HG03558 (cell line): ENCODE measurements around the gene VPS50.
"Not testable (repeated sequence)": the region's sequence is repeated elsewhere in the genome, so short reads cannot be mapped to it uniquely, and the experiment has no call there.

Experiments
- ATAC-seq: cut with Tn5 transposase; IDR thresholded peaks from one replicate; pipeline ENCODE4 v1.9.1; 2021; ENCODE audit warnings: moderate number of reproducible peaks; ENCODE audit not compliant: unreplicated experiment; ENCODE audit errors: extremely low read depth

Gene VPS50

DNA sequence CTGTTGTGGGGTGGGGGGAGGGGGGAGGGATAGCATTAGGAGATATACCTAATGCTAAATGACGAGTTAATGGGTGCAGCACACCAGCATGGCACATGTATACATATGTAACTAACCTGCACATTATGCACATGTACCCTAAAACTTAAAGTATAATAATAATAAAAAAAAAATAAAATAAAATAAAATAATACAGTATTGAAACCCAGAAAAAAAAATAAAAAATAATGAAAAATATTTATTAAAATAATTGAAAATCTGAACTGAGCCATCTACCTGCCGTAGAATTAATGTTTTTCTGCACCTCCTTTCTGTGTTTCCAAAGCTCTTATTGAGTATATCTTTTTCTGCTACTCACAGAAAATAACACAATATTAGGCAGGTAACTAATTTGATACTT lies 94.1 kb downstream of the VPS50 start:
- ATAC-seq, result not testable (repeated sequence)

- no peak for ATAC-seq
These were observed 95.0 kb downstream of the VPS50 start for GRCh38 chr7:93327006-93327633.

DNA sequence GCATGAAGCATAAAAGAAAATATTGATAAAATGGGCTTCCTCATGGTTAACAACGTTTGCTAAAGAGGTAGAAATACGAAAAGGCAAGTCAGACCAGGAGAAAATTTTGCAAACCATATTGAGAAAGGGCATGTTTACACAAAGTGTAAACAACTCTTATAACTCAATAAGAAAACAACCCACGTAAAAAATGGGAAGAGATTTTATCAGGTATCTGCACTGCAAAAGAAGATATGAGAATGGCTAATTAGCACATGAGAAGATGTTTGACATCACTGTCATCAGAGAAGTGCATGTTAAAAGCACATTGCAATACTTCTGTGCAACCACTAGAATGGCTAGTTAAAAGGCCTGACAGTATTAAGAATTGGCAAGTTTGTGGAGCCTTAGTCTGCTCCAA lies 99.5 kb downstream of the VPS50 start:
- ATAC-seq, result no peak

GRCh38 chr7:93332172-93332571 lies 100.0 kb downstream of the VPS50 start:
- no peak for ATAC-seq

DNA sequence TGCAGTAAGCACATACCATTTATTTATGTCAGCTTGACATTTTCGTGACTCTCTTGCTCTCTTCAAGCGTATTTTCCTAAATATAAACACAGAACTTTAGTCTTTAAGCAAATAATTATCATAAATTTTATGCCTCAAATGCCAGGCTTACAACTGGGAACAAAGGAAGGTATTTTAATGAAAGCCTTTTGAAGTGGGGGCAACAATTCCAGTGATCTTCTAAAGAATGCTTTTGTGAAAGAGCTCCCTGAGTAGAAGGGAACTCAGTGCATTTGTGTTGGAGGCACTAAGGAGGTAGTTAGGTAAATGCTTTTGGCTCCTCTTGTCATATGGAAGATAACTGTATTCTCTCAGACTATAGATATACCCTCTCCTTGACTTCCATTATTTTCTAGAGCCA lies 104.9 kb downstream of the VPS50 start:
- no peak for ATAC-seq

- ATAC-seq, result not testable (repeated sequence)
These were observed 110.0 kb downstream of the VPS50 start for GRCh38 chr7:93342178-93342577.

DNA sequence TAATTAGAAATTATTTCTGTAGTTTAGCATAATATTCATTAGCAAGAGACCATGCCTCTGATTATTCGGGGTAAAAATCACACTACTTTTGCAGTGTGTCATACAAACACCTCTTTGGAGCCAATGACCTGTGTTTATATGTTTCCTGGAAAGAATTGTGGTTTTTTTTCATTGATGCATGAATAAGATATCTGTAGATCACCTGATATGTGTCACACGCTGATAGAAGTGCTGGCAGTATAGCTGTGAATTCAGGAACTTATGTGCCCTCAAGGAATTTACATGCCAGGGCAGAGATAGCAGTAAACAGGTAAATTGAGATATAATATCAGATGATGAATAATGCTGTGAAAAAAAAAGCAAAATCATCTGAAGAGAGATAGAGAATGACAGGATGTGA lies 118.2 kb downstream of the VPS50 start:
- no peak for ATAC-seq

- no peak for ATAC-seq
These were observed 120.7 kb downstream of the VPS50 start for GRCh38 chr7:93352881-93353280.

GRCh38 chr7:93354815-93355214 lies 122.6 kb downstream of the VPS50 start:
- ATAC-seq, result no peak

DNA sequence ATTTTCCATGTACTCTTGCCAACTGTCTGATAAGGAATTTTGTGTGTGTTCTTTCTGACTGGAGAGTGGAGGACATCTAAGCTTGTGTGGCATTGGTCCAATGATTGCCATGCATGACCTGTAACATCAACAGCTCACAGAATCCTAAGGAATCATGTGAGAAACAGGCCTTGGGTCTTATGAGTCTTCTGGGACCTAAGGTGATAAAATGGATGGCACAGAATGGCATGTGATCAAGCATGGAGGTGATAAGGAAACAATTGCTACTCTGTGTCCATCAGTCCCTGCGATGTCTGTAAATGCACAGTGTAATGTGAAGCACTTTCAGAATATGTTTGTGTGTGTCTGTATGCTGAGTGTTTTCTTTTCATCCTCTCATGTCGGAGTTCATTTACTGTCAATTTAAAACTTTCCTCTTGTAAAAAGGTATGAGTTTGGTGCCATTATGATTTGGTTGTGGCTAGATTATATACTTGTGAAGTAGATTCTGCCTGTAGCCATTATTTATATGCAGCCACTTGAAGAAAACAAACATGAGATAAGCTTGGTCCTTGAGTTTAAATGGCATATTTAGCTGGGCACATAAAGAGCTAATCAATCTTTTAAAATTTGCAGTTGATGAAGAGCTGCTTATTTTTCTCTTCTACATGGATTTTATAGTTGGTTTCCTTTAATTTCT lies 127.5 kb downstream of the VPS50 start:
- ATAC-seq, result no peak

DNA sequence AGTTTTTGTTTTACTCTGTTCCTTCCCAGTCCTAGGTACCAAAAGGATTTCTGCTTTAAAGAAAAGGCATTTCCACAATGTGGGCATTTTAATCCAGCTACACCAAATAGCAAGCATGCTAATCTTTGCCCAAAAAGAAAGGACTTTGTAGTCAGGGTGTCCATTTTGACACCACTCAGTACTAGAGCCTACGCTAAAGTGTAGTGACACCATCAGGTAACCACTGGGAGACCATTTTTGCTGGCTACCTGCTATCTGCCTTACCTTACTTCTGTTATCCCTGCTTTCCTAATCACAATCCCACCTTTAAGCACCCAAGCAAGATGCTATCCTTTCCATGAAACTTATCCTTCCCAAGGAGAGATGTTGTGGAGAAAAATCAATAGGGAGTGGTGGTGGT lies 129.7 kb downstream of the VPS50 start:
- no peak for ATAC-seq

- ATAC-seq, result no peak
These were observed 132.6 kb downstream of the VPS50 start for GRCh38 chr7:93364806-93365205.

DNA sequence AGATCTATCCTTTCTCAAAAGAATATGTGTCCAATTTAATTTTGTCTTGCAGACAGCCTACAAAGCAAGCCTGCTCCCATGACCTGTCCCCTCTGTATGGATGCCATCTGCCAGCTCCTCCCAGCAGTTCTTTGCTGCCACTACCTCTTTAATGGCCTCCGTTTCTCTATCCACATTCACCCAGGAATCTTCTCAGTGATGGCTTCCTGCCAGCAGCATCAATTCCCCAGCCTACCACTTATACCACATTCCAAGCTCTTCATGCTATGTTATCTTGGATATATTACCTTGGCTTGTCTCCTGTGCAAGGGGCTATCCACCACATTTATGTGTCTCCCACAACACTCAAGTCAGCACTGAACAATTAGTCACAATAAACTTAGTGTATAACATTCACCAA lies 133.2 kb downstream of the VPS50 start:
- ATAC-seq, result no peak

DNA sequence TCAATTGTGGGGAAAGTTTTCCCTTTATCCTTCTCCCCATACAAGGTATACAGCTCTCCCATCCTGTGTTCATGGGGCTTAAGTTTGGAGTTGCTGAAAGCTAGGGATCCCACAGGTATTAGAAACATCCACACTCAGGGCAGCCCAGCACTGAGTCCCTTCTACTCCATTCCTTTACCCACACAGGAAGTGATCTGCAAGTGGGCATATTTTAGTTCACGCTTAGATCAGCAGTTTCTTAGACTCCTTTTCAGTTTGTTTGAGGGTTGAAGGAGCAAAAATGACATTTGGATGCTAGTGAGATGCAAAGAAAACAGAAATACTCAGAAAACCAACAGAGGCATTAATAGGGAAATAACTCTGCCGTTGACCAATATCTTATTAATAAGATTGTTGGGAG lies 134.7 kb downstream of the VPS50 start:
- ATAC-seq, result no peak

GRCh38 chr7:93367254-93367653 lies 135.1 kb downstream of the VPS50 start:
- no peak for ATAC-seq

- not testable (repeated sequence) for ATAC-seq
These were observed 138.8 kb downstream of the VPS50 start for GRCh38 chr7:93370937-93371336.

DNA sequence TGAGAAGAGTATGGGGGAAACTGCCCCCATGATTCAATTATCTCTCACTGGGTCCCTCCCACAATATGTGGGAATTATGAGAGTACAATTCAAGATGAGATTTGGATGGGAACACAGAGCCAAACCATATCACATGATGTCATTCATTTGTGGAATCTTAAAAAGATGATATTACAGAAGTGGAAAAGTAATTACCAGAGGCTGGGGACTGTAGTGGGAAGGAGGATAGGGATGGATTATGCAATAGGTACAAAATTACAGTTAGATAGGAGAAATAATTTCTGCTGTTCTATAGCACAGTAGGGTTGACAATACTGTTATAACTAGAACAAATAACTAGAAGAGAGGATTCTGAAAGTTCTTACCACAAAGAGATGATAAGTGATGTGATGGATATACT lies 141.4 kb downstream of the VPS50 start:
- no peak for ATAC-seq

DNA sequence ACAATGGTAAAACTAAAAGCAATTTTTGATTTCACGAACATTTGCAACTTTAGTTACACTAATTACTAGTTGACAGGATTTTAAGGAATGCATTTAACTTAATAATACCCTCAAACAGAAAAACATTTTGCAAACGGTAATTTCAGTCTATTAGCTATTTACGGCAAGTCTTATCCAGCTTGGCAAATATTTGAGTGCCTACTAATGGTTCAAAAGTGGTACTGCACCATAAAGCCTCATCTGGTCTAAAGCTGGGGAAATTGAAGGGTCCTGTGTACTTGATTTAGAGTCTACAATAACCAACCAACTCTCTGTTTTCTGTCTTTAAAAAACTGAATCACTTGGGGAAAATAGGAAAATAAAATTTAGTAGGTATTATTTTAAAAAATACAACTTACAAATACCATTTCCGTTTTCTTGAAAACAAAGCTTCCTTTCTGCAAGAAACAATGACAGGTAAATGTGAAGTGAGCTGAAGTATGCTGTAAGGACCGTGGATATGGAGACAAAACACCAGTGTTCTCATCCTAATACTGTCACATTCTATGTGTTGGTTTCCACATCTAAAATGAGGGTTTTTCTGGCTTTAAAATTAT lies 142.3 kb downstream of the VPS50 start:
- peak; percentile 46 for ATAC-seq

- ATAC-seq, result no peak
These were observed 143.4 kb downstream of the VPS50 start for GRCh38 chr7:93375603-93376002.

GRCh38 chr7:93378131-93378760 lies 146.1 kb downstream of the VPS50 start:
- ATAC-seq, result no peak

DNA sequence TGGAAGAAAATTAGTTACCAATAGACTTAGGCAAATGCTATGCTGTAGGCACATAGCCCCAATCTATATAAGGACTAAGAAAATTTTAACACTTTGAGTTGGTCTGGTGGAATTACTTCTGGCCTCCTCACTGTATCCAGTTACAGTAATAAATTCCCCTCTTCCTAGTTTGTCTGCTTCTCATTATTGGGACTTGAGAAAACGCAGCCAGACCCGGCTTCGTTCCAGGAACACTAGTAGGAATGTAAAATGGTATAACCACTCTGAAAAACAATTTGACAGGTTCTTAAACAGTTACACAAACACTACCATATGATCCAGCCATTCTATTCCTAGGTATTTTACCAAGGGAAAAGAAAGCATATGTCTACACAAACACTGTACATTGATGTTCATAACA lies 150.2 kb downstream of the VPS50 start:
- no peak for ATAC-seq
